Suprapubic skin (tissue), 4 donors: ENCODE results near the gene TFCP2L1. TPM values are rescaled to one million over a fixed set of nuclear protein-coding genes. Genes with fewer than 3 reads are reported as not detected.

ENCODE experiments used
- DNase-seq, 2 donors: peaks; one replicate each; pipeline ENCODE4 v3.0.0-alpha.2; 2019; ENCODE audit warnings: low spot score in 2 of 2
- H3K27ac ChIP-seq: fragments of 200-600 bp; sonication (generic); one replicate; pipeline ENCODE4 v1.5.1; 2019
- H3K27me3 ChIP-seq: fragments of 200-600 bp; sonication (generic); one replicate; pipeline ENCODE4 v1.5.1; 2019
- H3K36me3 ChIP-seq: fragments of 200-600 bp; sonication (generic); one replicate; pipeline ENCODE4 v1.5.1; 2019
- H3K4me1 ChIP-seq: fragments of 200-600 bp; sonication (generic); one replicate; pipeline ENCODE4 v1.5.1; 2019
- H3K4me3 ChIP-seq: fragments of 200-600 bp; sonication (generic); one replicate; pipeline ENCODE4 v1.5.1; 2019; ENCODE audit warnings: mild to moderate bottlenecking
- H3K9me3 ChIP-seq: fragments of 200-600 bp; sonication (generic); one replicate; pipeline ENCODE4 v1.5.1; 2019
- EP300 ChIP-seq: sonication (generic); formaldehyde crosslinking; IDR thresholded peaks from one replicate; pipeline ENCODE4 v1.6.1; 2017; ENCODE audit warnings: antibody characterized with exemption
- POLR2A ChIP-seq, 2 donors: fragments of 450-650 bp; IDR thresholded peaks; one replicate each; pipeline ENCODE4 v1.6.1; 2017; ENCODE audit warnings: antibody characterized with exemption in 2 of 2, mild to moderate bottlenecking in 2 of 2, moderate library complexity in 2 of 2
- POLR2AphosphoS5 ChIP-seq, 3 donors: sonication (generic); formaldehyde crosslinking; IDR thresholded peaks; one replicate each; pipeline ENCODE4 v1.6.1; 2017; ENCODE audit warnings: antibody characterized with exemption in 3 of 3
- WGBS: methylation state at CpG from one replicate; pipeline ENCODE4 v1.1.5; 2018; 5-methylcytosine and 5-hydroxymethylcytosine counted together
- total RNA-seq, 4 donors: library from RNA; depleted of rRNA; stranded (reverse); fragments of >200 nt; gene quantifications; one replicate each; pipeline ENCODE4 v1.1.0, GENCODE V29; 2016
- TF ChIP-seq, protein P1 (sequence below), 2 donors: fragments of 200-600 bp in 1 of 2; fragments of 450-650 bp in 1 of 2; sonication (generic) in 1 of 2; IDR thresholded peaks; one replicate each; pipeline ENCODE4 v1.5.1; 2016 to 2019; ENCODE audit warnings: antibody characterized with exemption in 2 of 2, mild to moderate bottlenecking in 1 of 2, moderate library complexity in 1 of 2

Gene TFCP2L1
- total RNA-seq, 4 donors from 2014 or later, result 33.5 to 64.1 (median 52.7) TPM

DNA sequence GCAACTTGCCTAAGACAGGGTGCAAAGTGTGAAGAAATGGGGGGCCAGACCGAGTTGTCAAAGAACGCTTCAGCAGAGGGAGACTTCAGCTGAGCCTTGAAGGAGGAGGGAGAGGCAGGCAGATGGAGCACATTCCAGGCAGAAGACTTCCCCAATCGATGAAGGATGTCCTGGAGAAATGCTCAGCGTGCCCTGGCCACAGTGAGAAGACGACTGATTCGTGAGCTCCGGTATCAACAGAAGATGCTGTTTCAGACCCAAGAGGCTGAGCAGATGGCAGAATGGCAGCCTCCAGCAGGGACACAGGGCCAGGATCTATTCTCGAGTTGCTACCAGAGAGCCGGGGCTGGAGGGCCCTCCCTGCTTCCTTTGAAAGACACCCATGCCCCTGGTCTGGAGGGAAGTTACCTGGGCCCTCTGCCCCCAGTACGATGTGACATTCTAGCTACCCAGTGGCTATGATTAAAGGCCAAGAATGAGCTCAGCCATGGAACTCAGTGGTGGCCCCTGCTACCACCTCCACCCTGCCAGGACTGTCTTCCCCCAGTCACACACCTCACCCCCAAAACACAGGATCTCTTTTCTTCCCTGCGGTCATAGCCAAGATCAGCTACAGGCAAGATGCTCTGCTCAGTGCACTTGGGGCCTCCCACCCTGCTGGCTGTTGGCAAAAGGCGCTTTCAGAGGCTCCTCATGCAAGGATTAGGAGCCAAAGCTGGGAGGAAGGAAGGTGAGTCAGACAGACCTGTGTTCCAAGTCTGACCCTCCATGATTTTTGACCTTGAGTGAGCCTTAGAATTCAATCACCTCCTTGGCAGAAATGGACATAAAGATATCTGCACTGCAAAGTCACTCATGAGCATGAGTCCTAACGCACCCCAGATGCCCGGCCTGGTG lies 84.3 kb downstream of the TFCP2L1 start:
- Histone ChIP-seq H3K4me1 (peaks cover 28% of the 10 kb centered on the region), H3K36me3 (no peaks in the 10 kb centered on the region), H3K27me3 (no peaks in the 10 kb centered on the region), H3K27ac (no peak overlapping the region), H3K9me3 (no peaks in the 10 kb centered on the region), H3K4me3 (no peak overlapping the region)
- no peak for TF ChIP-seq POLR2AphosphoS5 (IDR thresholded peaks at IDR 0.05)
- TF ChIP-seq EP300, result no peak
- TF ChIP-seq, protein P1, sequence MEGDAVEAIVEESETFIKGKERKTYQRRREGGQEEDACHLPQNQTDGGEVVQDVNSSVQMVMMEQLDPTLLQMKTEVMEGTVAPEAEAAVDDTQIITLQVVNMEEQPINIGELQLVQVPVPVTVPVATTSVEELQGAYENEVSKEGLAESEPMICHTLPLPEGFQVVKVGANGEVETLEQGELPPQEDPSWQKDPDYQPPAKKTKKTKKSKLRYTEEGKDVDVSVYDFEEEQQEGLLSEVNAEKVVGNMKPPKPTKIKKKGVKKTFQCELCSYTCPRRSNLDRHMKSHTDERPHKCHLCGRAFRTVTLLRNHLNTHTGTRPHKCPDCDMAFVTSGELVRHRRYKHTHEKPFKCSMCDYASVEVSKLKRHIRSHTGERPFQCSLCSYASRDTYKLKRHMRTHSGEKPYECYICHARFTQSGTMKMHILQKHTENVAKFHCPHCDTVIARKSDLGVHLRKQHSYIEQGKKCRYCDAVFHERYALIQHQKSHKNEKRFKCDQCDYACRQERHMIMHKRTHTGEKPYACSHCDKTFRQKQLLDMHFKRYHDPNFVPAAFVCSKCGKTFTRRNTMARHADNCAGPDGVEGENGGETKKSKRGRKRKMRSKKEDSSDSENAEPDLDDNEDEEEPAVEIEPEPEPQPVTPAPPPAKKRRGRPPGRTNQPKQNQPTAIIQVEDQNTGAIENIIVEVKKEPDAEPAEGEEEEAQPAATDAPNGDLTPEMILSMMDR (IDR thresholded peaks at IDR 0.05), result no peak
- TF ChIP-seq POLR2A (IDR thresholded peaks at IDR 0.05), result no peak
- WGBS, result 94% methylated on average over 12 of the region's 14 CpGs
- DNase-seq, result peak in 1 of 2 donors; percentile 39

DNA sequence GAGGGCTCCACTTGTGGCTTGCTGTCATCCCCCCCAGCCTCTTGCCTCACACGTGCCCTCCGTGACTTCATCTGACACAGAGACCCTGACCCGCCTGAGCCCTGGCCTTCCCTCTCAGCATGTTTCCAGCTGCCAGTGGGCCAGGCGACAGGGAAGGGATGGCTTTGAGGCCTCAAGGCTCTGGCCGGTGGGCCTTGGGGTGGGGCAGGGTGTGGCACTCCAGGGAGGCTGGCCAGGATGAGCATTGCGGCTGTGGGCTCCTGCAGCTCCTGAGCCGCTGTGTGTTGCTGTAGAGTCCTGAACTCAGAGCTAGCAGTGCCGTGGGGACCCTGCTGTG lies 85.0 kb downstream of the TFCP2L1 start:
- Histone ChIP-seq H3K4me1 (peaks cover 35% of the 10 kb centered on the region), H3K4me3 (no peak overlapping the region), H3K27ac (no peak overlapping the region), H3K36me3 (no peaks in the 10 kb centered on the region), H3K9me3 (no peaks in the 10 kb centered on the region), H3K27me3 (no peaks in the 10 kb centered on the region)
- TF ChIP-seq POLR2A (IDR thresholded peaks at IDR 0.05) (no peak), POLR2AphosphoS5 (IDR thresholded peaks at IDR 0.05) (no peak), EP300 (no peak)
- TF ChIP-seq, protein P1 (IDR thresholded peaks at IDR 0.05), result no peak
- DNase-seq, result peak; percentile 57 to 71
- 82% methylated on average over 3 of the region's 8 CpGs for WGBS

DNA sequence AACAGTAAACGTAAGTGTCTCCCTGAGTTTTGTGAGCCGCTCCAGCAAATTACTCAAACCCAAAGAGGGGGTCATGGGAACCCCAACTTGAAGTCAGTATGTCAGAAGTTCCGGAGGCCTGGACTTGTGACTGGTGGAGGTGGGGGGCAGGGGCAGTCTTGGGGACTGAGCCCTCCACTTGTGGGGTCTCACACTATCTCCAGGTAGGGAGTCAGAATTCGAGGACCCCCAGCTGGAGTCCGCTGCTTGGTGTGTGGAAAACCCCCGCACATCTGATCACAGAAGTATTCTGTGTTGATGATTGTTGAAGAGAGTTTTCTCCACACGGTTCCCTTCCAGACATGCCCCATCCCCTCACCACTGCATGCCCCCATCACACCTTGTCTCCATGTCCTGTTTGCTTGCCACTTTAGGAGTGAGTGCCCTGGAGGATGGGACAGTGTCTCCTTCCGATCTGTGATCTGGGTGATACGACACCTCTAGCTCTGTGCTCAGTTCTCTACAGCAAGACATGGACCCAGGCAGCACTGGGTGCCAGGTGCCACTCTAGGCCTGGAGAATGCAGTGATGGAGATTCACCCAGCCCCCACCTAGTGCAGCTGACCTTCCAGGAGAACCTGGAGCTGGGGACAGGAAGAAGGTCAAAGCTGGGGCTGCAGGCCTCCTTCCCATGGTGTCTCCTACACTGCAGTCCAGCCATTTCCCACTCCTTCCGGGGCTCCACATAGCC lies 85.6 kb downstream of the TFCP2L1 start:
- no peaks in the 10 kb centered on the region for H3K27me3 ChIP-seq
- no peak overlapping the region for H3K27ac ChIP-seq
- no peaks in the 10 kb centered on the region for H3K9me3 ChIP-seq
- peak in 1 of 2 donors; percentile 47 for DNase-seq
- peaks cover 35% of the 10 kb centered on the region for H3K4me1 ChIP-seq
- 91% methylated on average over 10 of the region's 10 CpGs for WGBS
- no peak for TF ChIP-seq POLR2A (IDR thresholded peaks at IDR 0.05)
- no peak for TF ChIP-seq POLR2AphosphoS5 (IDR thresholded peaks at IDR 0.05)
- TF ChIP-seq, protein P1 (IDR thresholded peaks at IDR 0.05), result no peak
- TF ChIP-seq EP300, result no peak
- no peaks in the 10 kb centered on the region for H3K36me3 ChIP-seq
- no peak overlapping the region for H3K4me3 ChIP-seq

DNA sequence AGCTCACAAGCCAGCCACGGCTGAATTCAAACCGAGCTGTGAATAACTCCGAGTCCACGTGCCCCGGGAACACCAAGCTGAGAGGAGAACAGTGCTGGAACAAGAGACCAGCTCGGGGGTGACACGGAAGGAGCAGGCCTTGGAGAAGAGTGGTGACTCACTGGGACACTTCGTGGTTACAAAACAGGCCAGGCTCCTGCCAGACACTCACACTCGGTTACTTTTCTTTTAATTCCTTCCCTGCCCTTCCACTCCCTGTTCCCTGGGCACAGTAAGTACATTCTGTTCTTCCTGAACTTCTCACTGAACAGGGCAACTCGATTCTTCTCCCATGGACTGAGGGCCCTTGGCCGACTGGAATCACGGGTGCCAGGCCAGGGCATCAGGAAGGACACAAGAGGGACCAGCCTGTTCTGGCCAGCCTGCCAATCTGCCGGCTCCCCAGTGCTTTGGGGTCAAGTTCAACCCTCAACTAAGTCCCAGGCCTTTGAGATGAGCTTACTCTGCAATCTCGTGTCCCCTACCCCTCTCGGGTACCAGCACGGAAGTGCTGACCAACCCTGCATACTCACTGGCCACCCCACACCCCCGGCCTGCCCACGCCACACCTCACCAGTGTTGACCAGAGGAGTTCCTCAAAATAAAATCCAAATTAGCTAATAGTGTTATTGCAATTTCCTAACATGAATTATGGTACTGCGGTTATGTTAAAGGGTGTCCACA lies 87.5 kb downstream of the TFCP2L1 start:
- DNase-seq, result peak; percentile 91 to 93
- peak overlapping the region; percentile 96 for H3K27ac ChIP-seq
- peaks cover 35% of the 10 kb centered on the region for H3K4me1 ChIP-seq
- H3K27me3 ChIP-seq, result no peaks in the 10 kb centered on the region
- no peaks in the 10 kb centered on the region for H3K36me3 ChIP-seq
- WGBS, result 55% methylated on average over 19 of the region's 19 CpGs
- no peaks in the 10 kb centered on the region for H3K9me3 ChIP-seq
- H3K4me3 ChIP-seq, result no peak overlapping the region
- TF ChIP-seq, protein P1 (IDR thresholded peaks at IDR 0.05), result no peak
- TF ChIP-seq EP300 (no peak), POLR2A (IDR thresholded peaks at IDR 0.05) (no peak), POLR2AphosphoS5 (IDR thresholded peaks at IDR 0.05) (peak in 2 of 3 donors; percentile 67 to 95)
